WTC11 (cell line): ENCODE results near the gene DMRTB1. TPM values are rescaled to one million over a fixed set of nuclear protein-coding genes. Genes with fewer than 3 reads are reported as not detected.

Experiments used
- ATAC-seq: fragments of 200-7000 bp; cut with Tn5 transposase; 2 replicates; pipeline ENCODE4 v1.10.0; 2021; ENCODE audit warnings: mild to moderate bottlenecking, moderate library complexity
- CTCF ChIA-PET: fragments of 300-600 bp; sonication (Branson Sonifier 250); formaldehyde crosslinking; loops from one replicate; lab custom pipeline; 2021; ENCODE audit warnings: antibody characterized with exemption; lab: Charles Lee
- POLR2A ChIA-PET: fragments of 350-600 bp; sonication (Branson Sonifier 250); formaldehyde crosslinking; loops from one replicate; lab custom pipeline; 2021; ENCODE audit warnings: antibody characterized with exemption; lab: Charles Lee
- DNase-seq: peaks from one replicate; pipeline ENCODE4 v3.0.0; 2021; ENCODE audit warnings: low spot score
- H3K27ac Mint-ChIP-seq: 2 replicates; pipeline ENCODE4 v1.8.0; 2021; ENCODE audit warnings: mixed read lengths
- H3K27me3 Mint-ChIP-seq: 2 replicates; pipeline ENCODE4 v1.8.0; 2021; ENCODE audit warnings: low read depth, mild to moderate bottlenecking, moderate library complexity, mixed read lengths
- H3K36me3 Mint-ChIP-seq: 2 replicates; pipeline ENCODE4 v1.8.0; 2021; ENCODE audit warnings: mixed read lengths
- H3K4me1 Mint-ChIP-seq: 2 replicates; pipeline ENCODE4 v1.8.0; 2022; ENCODE audit warnings: mixed read lengths
- H3K4me3 Mint-ChIP-seq: 2 replicates; pipeline ENCODE4 v1.8.0; 2021; ENCODE audit warnings: mild to moderate bottlenecking, moderate library complexity, mixed read lengths
- H3K9me3 Mint-ChIP-seq: 2 replicates; pipeline ENCODE4 v1.8.0; 2021; ENCODE audit warnings: mixed read lengths
- CBFB ChIP-seq: sonication (generic); formaldehyde crosslinking; IDR thresholded peaks from 2 replicates; pipeline ENCODE4 v1.8.1; 2022; ENCODE audit warnings: mild to moderate bottlenecking, low read depth, missing genetic modification reagents
- CREB1 ChIP-seq: sonication (generic); formaldehyde crosslinking; IDR thresholded peaks from 2 replicates; pipeline ENCODE4 v1.8.0; 2023; ENCODE audit warnings: mild to moderate bottlenecking, missing genetic modification reagents
- ERG ChIP-seq: fragments of 250-450 bp; sonication (Bioruptor Pico); IDR thresholded peaks from 2 replicates; pipeline ENCODE4 v1.8.0; 2021; ENCODE audit warnings: mild to moderate bottlenecking
- FOXJ3 ChIP-seq: sonication (generic); formaldehyde crosslinking; IDR thresholded peaks from 2 replicates; pipeline ENCODE4 v1.9.0; 2021; ENCODE audit warnings: missing genetic modification reagents, mild to moderate bottlenecking, borderline replicate concordance
- FOXK1 ChIP-seq: sonication (generic); formaldehyde crosslinking; IDR thresholded peaks from 2 replicates; pipeline ENCODE4 v1.8.0; 2022; ENCODE audit warnings: mild to moderate bottlenecking, moderate library complexity, missing genetic modification reagents
- FOXP1 ChIP-seq: sonication (generic); formaldehyde crosslinking; IDR thresholded peaks from 2 replicates; pipeline ENCODE4 v1.8.0; 2022; ENCODE audit warnings: missing genetic modification reagents, mild to moderate bottlenecking, moderate library complexity, borderline replicate concordance
- GTF2I ChIP-seq: fragments of 250-450 bp; sonication (Bioruptor Pico); conservative IDR thresholded peaks from 2 replicates; pipeline ENCODE4 v1.4.0; 2021; ENCODE audit warnings: mild to moderate bottlenecking
- IRF1 ChIP-seq: sonication (generic); formaldehyde crosslinking; IDR thresholded peaks from 2 replicates; pipeline ENCODE4 v1.8.0; 2023; ENCODE audit warnings: missing genetic modification reagents
- JAZF1 ChIP-seq: fragments of 250-450 bp; sonication (Bioruptor Pico); IDR thresholded peaks from 2 replicates; pipeline ENCODE4 v1.9.0; 2021; ENCODE audit warnings: moderate library complexity, mild to moderate bottlenecking, inconsistent platforms
- NFATC4 ChIP-seq: fragments of 250-450 bp; sonication (Bioruptor Pico); IDR thresholded peaks from 2 replicates; pipeline ENCODE4 v1.9.0; 2021; ENCODE audit warnings: mild to moderate bottlenecking
- NFYB ChIP-seq: sonication (generic); formaldehyde crosslinking; conservative IDR thresholded peaks from 2 replicates; pipeline ENCODE4 v1.8.0; 2022; ENCODE audit warnings: low read depth, missing genetic modification reagents
- OVOL2 ChIP-seq: fragments of 250-450 bp; sonication (Bioruptor Pico); IDR thresholded peaks from 2 replicates; pipeline ENCODE4 v1.9.0; 2021; ENCODE audit warnings: mild to moderate bottlenecking, borderline replicate concordance
- PRRX2 ChIP-seq: fragments of 250-450 bp; sonication (Bioruptor Pico); IDR thresholded peaks from 2 replicates; pipeline ENCODE4 v1.8.0; 2021; ENCODE audit warnings: mild to moderate bottlenecking
- TEAD4 ChIP-seq: sonication (generic); formaldehyde crosslinking; IDR thresholded peaks from 2 replicates; pipeline ENCODE4 v1.8.0; 2022; ENCODE audit warnings: mild to moderate bottlenecking, missing genetic modification reagents
- TP53 ChIP-seq: sonication (generic); formaldehyde crosslinking; IDR thresholded peaks from 2 replicates; pipeline ENCODE4 v1.8.1; 2023; ENCODE audit warnings: mild to moderate bottlenecking, missing genetic modification reagents
- ZBTB21 ChIP-seq: sonication (generic); formaldehyde crosslinking; IDR thresholded peaks from 2 replicates; pipeline ENCODE4 v1.8.1; 2023; ENCODE audit warnings: mild to moderate bottlenecking, missing genetic modification reagents, borderline replicate concordance
- ZNF317 ChIP-seq: sonication (generic); formaldehyde crosslinking; IDR thresholded peaks from 2 replicates; pipeline ENCODE4 v1.8.1; 2023; ENCODE audit warnings: low read depth, mild to moderate bottlenecking, moderate library complexity, missing genetic modification reagents, borderline replicate concordance
- total RNA-seq: library from RNA; stranded (reverse); gene quantifications from 3 replicates; pipeline ENCODE4 v1.2.3, GENCODE V29; 2021
- TF ChIP-seq, protein P1 (sequence below): sonication (generic); formaldehyde crosslinking; IDR thresholded peaks from 2 replicates; pipeline ENCODE4 v1.8.1; 2023; ENCODE audit warnings: mild to moderate bottlenecking, missing genetic modification reagents, moderate library complexity
- TF ChIP-seq, protein P2 (sequence below): sonication (generic); formaldehyde crosslinking; IDR thresholded peaks from 2 replicates; pipeline ENCODE4 v1.8.1; 2022; ENCODE audit warnings: mild to moderate bottlenecking, moderate library complexity, missing genetic modification reagents
- TF ChIP-seq, protein P3 (sequence below): sonication (generic); formaldehyde crosslinking; IDR thresholded peaks from 2 replicates; pipeline ENCODE4 v1.8.0; 2022; ENCODE audit warnings: mild to moderate bottlenecking, missing genetic modification reagents
- TF ChIP-seq, protein P4 (sequence below): sonication (generic); formaldehyde crosslinking; IDR thresholded peaks from 2 replicates; pipeline ENCODE4 v1.8.1; 2022; ENCODE audit warnings: missing genetic modification reagents, borderline replicate concordance
- TF ChIP-seq, protein P5 (sequence below): sonication (generic); formaldehyde crosslinking; IDR thresholded peaks from 2 replicates; pipeline ENCODE4 v1.8.0; 2023; ENCODE audit warnings: missing genetic modification reagents, mild to moderate bottlenecking, borderline replicate concordance

DMRTB1 gene
- total RNA-seq, 1 experiment from 2014 or later, result 0.17 TPM

GRCh38 chr1:53512807-53513755 lies 53.9 kb downstream of the DMRTB1 start (continued):
- TF ChIP-seq, protein P1, sequence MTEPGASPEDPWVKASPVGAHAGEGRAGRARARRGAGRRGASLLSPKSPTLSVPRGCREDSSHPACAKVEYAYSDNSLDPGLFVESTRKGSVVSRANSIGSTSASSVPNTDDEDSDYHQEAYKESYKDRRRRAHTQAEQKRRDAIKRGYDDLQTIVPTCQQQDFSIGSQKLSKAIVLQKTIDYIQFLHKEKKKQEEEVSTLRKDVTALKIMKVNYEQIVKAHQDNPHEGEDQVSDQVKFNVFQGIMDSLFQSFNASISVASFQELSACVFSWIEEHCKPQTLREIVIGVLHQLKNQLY, result no peak
- TF ChIP-seq ZBTB21 (no peak), CREB1 (no peak), FOXJ3 (CRISPR knock-in tag) (no peak), TP53 (no peak), CBFB (CRISPR knock-in tag) (no peak)
- TF ChIP-seq, protein P2, sequence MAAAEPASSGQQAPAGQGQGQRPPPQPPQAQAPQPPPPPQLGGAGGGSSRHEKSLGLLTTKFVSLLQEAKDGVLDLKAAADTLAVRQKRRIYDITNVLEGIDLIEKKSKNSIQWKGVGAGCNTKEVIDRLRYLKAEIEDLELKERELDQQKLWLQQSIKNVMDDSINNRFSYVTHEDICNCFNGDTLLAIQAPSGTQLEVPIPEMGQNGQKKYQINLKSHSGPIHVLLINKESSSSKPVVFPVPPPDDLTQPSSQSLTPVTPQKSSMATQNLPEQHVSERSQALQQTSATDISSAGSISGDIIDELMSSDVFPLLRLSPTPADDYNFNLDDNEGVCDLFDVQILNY (CRISPR knock-in tag), result no peak

DNA sequence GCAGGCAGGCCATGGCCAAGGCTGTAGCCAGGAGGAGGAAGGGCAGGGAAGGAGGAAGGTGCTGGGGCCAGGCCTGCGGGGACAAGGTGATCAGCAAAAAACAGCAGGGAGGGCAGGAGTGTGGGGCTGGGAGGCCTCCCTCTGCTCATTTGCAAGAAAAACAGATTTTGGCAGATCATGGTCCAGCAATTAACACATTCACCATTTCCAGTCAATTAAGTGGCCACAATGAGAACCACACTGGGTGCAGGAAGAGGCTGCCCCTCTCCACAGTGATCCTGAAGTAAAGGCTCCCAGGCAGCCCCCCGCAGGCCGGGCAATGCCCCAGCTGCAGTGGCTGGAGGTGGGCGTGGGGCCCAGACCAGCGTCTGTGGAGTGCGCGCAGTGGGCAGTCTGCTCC lies 54.6 kb downstream of the DMRTB1 start:
- ChIA-PET CTCF (interaction anchor here (1.0 kb wide), 1 partner anchor 28 kb away, joined by 3 read pairs; no protein-coding TSS in a partner anchor), POLR2A (no interaction called here)
- Mint-ChIP-seq H3K4me3 (no peak overlapping the region), H3K36me3 (no peaks in the 10 kb centered on the region), H3K27me3 (no peaks in the 10 kb centered on the region), H3K9me3 (no peaks in the 10 kb centered on the region), H3K27ac (no peak overlapping the region), H3K4me1 (peaks cover 12% of the 10 kb centered on the region; the same call in 1 of the 2 replicates)
- DNase-seq, result no peak
- ATAC-seq, result no peak
- TF ChIP-seq TEAD4 (CRISPR knock-in tag) (no peak), FOXK1 (no peak), JAZF1 (CRISPR knock-in tag) (no peak), NFATC4 (CRISPR knock-in tag) (no peak), PRRX2 (CRISPR knock-in tag) (no peak), FOXJ3 (CRISPR knock-in tag) (no peak), NFYB (CRISPR knock-in tag) (no peak), ERG (CRISPR knock-in tag) (no peak), GTF2I (CRISPR knock-in tag) (no peak), ZNF317 (no peak), OVOL2 (CRISPR knock-in tag) (no peak), FOXP1 (CRISPR knock-in tag) (no peak), IRF1 (CRISPR knock-in tag) (no peak)
- TF ChIP-seq, protein P3, sequence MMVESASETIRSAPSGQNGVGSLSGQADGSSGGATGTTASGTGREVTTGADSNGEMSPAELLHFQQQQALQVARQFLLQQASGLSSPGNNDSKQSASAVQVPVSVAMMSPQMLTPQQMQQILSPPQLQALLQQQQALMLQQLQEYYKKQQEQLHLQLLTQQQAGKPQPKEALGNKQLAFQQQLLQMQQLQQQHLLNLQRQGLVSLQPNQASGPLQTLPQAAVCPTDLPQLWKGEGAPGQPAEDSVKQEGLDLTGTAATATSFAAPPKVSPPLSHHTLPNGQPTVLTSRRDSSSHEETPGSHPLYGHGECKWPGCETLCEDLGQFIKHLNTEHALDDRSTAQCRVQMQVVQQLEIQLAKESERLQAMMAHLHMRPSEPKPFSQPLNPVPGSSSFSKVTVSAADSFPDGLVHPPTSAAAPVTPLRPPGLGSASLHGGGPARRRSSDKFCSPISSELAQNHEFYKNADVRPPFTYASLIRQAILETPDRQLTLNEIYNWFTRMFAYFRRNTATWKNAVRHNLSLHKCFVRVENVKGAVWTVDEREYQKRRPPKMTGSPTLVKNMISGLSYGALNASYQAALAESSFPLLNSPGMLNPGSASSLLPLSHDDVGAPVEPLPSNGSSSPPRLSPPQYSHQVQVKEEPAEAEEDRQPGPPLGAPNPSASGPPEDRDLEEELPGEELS (CRISPR knock-in tag), result no peak
- TF ChIP-seq, protein P4, sequence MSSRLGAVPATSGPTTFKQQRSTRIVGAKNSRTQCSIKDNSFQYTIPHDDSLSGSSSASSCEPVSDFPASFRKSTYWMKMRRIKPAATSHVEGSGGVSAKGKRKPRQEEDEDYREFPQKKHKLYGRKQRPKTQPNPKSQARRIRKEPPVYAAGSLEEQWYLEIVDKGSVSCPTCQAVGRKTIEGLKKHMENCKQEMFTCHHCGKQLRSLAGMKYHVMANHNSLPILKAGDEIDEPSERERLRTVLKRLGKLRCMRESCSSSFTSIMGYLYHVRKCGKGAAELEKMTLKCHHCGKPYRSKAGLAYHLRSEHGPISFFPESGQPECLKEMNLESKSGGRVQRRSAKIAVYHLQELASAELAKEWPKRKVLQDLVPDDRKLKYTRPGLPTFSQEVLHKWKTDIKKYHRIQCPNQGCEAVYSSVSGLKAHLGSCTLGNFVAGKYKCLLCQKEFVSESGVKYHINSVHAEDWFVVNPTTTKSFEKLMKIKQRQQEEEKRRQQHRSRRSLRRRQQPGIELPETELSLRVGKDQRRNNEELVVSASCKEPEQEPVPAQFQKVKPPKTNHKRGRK, result no peak
- TF ChIP-seq, protein P5, sequence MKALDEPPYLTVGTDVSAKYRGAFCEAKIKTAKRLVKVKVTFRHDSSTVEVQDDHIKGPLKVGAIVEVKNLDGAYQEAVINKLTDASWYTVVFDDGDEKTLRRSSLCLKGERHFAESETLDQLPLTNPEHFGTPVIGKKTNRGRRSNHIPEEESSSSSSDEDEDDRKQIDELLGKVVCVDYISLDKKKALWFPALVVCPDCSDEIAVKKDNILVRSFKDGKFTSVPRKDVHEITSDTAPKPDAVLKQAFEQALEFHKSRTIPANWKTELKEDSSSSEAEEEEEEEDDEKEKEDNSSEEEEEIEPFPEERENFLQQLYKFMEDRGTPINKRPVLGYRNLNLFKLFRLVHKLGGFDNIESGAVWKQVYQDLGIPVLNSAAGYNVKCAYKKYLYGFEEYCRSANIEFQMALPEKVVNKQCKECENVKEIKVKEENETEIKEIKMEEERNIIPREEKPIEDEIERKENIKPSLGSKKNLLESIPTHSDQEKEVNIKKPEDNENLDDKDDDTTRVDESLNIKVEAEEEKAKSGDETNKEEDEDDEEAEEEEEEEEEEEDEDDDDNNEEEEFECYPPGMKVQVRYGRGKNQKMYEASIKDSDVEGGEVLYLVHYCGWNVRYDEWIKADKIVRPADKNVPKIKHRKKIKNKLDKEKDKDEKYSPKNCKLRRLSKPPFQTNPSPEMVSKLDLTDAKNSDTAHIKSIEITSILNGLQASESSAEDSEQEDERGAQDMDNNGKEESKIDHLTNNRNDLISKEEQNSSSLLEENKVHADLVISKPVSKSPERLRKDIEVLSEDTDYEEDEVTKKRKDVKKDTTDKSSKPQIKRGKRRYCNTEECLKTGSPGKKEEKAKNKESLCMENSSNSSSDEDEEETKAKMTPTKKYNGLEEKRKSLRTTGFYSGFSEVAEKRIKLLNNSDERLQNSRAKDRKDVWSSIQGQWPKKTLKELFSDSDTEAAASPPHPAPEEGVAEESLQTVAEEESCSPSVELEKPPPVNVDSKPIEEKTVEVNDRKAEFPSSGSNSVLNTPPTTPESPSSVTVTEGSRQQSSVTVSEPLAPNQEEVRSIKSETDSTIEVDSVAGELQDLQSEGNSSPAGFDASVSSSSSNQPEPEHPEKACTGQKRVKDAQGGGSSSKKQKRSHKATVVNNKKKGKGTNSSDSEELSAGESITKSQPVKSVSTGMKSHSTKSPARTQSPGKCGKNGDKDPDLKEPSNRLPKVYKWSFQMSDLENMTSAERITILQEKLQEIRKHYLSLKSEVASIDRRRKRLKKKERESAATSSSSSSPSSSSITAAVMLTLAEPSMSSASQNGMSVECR (CRISPR knock-in tag), result no peak
